MM.1S (cell line): ENCODE results near the gene HIBADH.

Experiments
- DNase-seq: peaks from one replicate; pipeline ENCODE4 v3.0.0-alpha.2; 2015
- H2AFZ ChIP-seq: fragments of 300-600 bp; sonication (generic); 2 replicates; pipeline ENCODE4 v1.6.0; 2016; ENCODE audit warnings: antibody characterized with exemption, low read length
- H3F3A ChIP-seq: fragments of 300-600 bp; sonication (generic); 2 replicates; pipeline ENCODE4 v1.6.1; 2016; ENCODE audit warnings: mild to moderate bottlenecking, antibody characterized with exemption, low read length, moderate library complexity, mixed read lengths; ENCODE audit not compliant: insufficient read depth
- H3K27ac ChIP-seq: fragments of 300-600 bp; sonication (generic); 2 replicates; pipeline ENCODE4 v1.5.1; 2016; ENCODE audit warnings: mild to moderate bottlenecking, low read length
- H3K27me3 ChIP-seq: fragments of 300-600 bp; sonication (generic); replicated peaks from 2 replicates; pipeline ENCODE4 v1.6.0; 2016; ENCODE audit warnings: low read length; ENCODE audit not compliant: insufficient read depth
- H3K36me3 ChIP-seq: fragments of 300-600 bp; sonication (generic); replicated peaks from 2 replicates; pipeline ENCODE4 v1.6.1; 2016; ENCODE audit warnings: mild to moderate bottlenecking, low read length, mixed read lengths; ENCODE audit not compliant: insufficient read depth
- H3K4me1 ChIP-seq: fragments of 300-600 bp; sonication (generic); 2 replicates; pipeline ENCODE4 v1.6.1; 2016; ENCODE audit warnings: low read length, mixed read lengths
- H3K4me2 ChIP-seq: fragments of 300-600 bp; sonication (generic); 2 replicates; pipeline ENCODE4 v1.6.0; 2016; ENCODE audit warnings: low read depth, low read length
- H3K4me3 ChIP-seq: fragments of 300-600 bp; sonication (generic); 2 replicates; pipeline ENCODE4 v1.5.1; 2016; ENCODE audit warnings: low read length, mixed read lengths
- H3K79me2 ChIP-seq: fragments of 300-600 bp; sonication (generic); 2 replicates; pipeline ENCODE4 v1.6.1; 2016; ENCODE audit warnings: mixed run types, low read length, mixed read lengths
- H3K9ac ChIP-seq: fragments of 300-600 bp; sonication (generic); 2 replicates; pipeline ENCODE4 v1.6.1; 2016; ENCODE audit warnings: low read length, mixed read lengths
- H3K9me2 ChIP-seq: fragments of 300-600 bp; sonication (generic); replicated peaks from 2 replicates; pipeline ENCODE4 v1.6.1; 2016; ENCODE audit warnings: mild to moderate bottlenecking, low read length, mixed read lengths; ENCODE audit not compliant: insufficient read depth
- H3K9me3 ChIP-seq: fragments of 300-600 bp; sonication (generic); replicated peaks from 2 replicates; pipeline ENCODE4 v1.6.1; 2016; ENCODE audit warnings: mild to moderate bottlenecking, low read length, mixed read lengths; ENCODE audit not compliant: insufficient read depth
- H4K20me1 ChIP-seq: fragments of 300-600 bp; sonication (generic); 2 replicates; pipeline ENCODE4 v1.6.1; 2016; ENCODE audit warnings: mild to moderate bottlenecking, low read length, moderate library complexity, mixed read lengths; ENCODE audit not compliant: insufficient read depth
- CTCF ChIP-seq: fragments of 300-600 bp; sonication (generic); IDR thresholded peaks from 2 replicates; pipeline ENCODE4 v1.5.1; 2016; ENCODE audit warnings: antibody characterized with exemption, low read length, mixed read lengths
- EZH2 ChIP-seq: fragments of 300-600 bp; sonication (generic); optimal IDR thresholded peaks from 2 replicates; pipeline ENCODE3; 2017; ENCODE audit warnings: low read depth, mild to moderate bottlenecking, antibody characterized with exemption, low read length, mixed read lengths
- EZH2phosphoT487 ChIP-seq: fragments of 300-600 bp; sonication (generic); IDR thresholded peaks from 2 replicates; pipeline ENCODE4 v1.6.1; 2018; ENCODE audit warnings: antibody characterized with exemption, low read length

Gene HIBADH

GRCh38 chr7:27564881-27565482 is 97.7 kb downstream of the HIBADH start:
- no peak for DNase-seq
- H3K27me3 ChIP-seq = no peaks in the 10 kb centered on the region
- H3K9me2 ChIP-seq = no peaks in the 10 kb centered on the region
- H3K36me3 ChIP-seq = no peaks in the 10 kb centered on the region
- H3K4me2 ChIP-seq = no peak overlapping the region
- H3K9ac ChIP-seq = no peak overlapping the region
- no peak overlapping the region for H2AFZ ChIP-seq
- H3K4me3 ChIP-seq = no peak overlapping the region
- no peaks in the 10 kb centered on the region for H3K9me3 ChIP-seq
- H4K20me1 ChIP-seq = no peaks in the 10 kb centered on the region
- TF ChIP-seq EZH2phosphoT487 (no peak), CTCF (no peak), EZH2 (no peak)
- H3K79me2 ChIP-seq = no peaks in the 10 kb centered on the region
- no peaks in the 10 kb centered on the region for H3K4me1 ChIP-seq
- H3K27ac ChIP-seq = no peak overlapping the region
- H3F3A ChIP-seq = no peaks in the 10 kb centered on the region

GRCh38 chr7:27560706-27561235 is 101.9 kb downstream of the HIBADH start:
- no peak for DNase-seq
- H3K4me1 ChIP-seq = no peaks in the 10 kb centered on the region
- H3K4me3 ChIP-seq = no peak overlapping the region
- H3K27ac ChIP-seq = no peak overlapping the region
- H2AFZ ChIP-seq = no peak overlapping the region
- H3F3A ChIP-seq = no peaks in the 10 kb centered on the region
- no peaks in the 10 kb centered on the region for H3K27me3 ChIP-seq
- no peaks in the 10 kb centered on the region for H3K36me3 ChIP-seq
- TF ChIP-seq EZH2phosphoT487 (no peak), CTCF (no peak), EZH2 (no peak)
- no peaks in the 10 kb centered on the region for H3K79me2 ChIP-seq
- H3K9ac ChIP-seq = no peak overlapping the region
- no peak overlapping the region for H3K4me2 ChIP-seq
- H4K20me1 ChIP-seq = no peaks in the 10 kb centered on the region
- H3K9me3 ChIP-seq = no peaks in the 10 kb centered on the region
- no peaks in the 10 kb centered on the region for H3K9me2 ChIP-seq

DNA sequence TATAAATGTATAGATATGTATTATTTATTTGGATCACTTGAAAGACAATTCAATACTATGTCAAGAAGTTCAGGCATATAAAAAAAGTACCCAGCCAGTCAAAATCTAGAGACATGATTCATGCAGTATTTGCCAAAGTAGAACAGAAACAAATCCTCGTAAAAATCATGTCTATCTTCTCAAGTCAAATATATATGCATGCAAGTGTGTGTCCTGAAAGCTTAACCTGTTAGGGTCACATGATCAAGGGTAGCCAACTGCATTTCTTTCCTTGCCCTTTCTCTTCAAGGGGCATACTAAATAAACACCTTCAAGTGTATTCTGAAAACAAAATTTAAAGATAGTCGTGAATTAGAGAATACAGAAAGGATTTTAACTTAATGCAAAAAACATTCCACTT is 107.0 kb downstream of the HIBADH start:
- Histone ChIP-seq H3K27me3 (no peaks in the 10 kb centered on the region), H4K20me1 (no peaks in the 10 kb centered on the region), H3K9me2 (no peaks in the 10 kb centered on the region), H3K9ac (no peak overlapping the region), H3F3A (no peaks in the 10 kb centered on the region), H2AFZ (no peak overlapping the region), H3K4me2 (no peak overlapping the region), H3K4me1 (no peaks in the 10 kb centered on the region), H3K27ac (no peak overlapping the region), H3K9me3 (no peaks in the 10 kb centered on the region), H3K36me3 (no peaks in the 10 kb centered on the region), H3K79me2 (no peaks in the 10 kb centered on the region), H3K4me3 (no peak overlapping the region)
- no peak for TF ChIP-seq EZH2phosphoT487
- no peak for TF ChIP-seq EZH2
- no peak for TF ChIP-seq CTCF
- DNase-seq = no peak
